Dendritic cell treated with granulocyte-macrophage colony-stimulating factor and Interleukin-4, amounts not matched to agents 40 ng/mL and 50 ng/mL, for 4 days (primary cell): ENCODE results near the gene ADAMTS7.
A peak's percentile ranks its signal among the peaks of the same experiment; 100 is the strongest.
"Not testable (repeated sequence)": the region's sequence is repeated elsewhere in the genome, so short reads cannot be mapped to it uniquely, and the experiment has no call there.

ENCODE experiments used
- H3K27ac Mint-ChIP-seq: one replicate; pipeline ENCODE4 v1.8.0; 2022; ENCODE audit warnings: mild to moderate bottlenecking, mixed read lengths
- H3K27me3 Mint-ChIP-seq: one replicate; pipeline ENCODE4 v1.8.0; 2022; ENCODE audit warnings: mild to moderate bottlenecking, mixed read lengths
- H3K36me3 Mint-ChIP-seq: one replicate; pipeline ENCODE4 v1.8.0; 2022; ENCODE audit warnings: low read depth, mixed read lengths
- H3K4me1 Mint-ChIP-seq: one replicate; pipeline ENCODE4 v1.8.0; 2022; ENCODE audit warnings: low read depth, mixed read lengths
- H3K4me3 Mint-ChIP-seq: one replicate; pipeline ENCODE4 v1.8.0; 2022; ENCODE audit warnings: mild to moderate bottlenecking, moderate library complexity, mixed read lengths
- H3K9me3 Mint-ChIP-seq: one replicate; pipeline ENCODE4 v1.8.0; 2022; ENCODE audit warnings: mixed read lengths
- intact Hi-C: fragments of 100-400 bp; cut with micrococcal nuclease; formaldehyde crosslinking; loops from one replicate; pipeline ENCODE4 v1.15.0; 2022

The ADAMTS7 gene

DNA sequence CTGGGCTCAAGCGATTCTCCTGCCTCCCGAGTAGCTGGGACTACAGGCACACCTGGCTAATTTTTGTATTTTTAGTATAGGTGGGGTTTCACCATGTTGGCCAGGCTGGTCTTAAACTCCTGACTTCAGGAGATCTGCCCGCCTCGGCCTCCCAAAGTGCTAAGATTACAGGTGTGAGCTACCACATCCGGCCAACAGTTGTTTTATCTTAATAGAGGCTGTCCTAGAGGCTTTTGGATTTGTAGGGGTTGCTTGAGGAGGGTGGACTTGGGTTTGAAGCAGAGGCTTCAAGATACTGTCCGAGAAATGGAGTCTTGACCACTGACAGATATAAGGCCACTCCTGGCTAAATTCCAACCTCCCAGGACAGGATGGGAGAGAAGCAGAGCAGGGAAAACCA lies 27.9 kb upstream of the ADAMTS7 start:
- H3K9me3 Mint-ChIP-seq, H3K4me3 Mint-ChIP-seq, intact Hi-C loops, H3K4me1 Mint-ChIP-seq, H3K36me3 Mint-ChIP-seq, H3K27me3 Mint-ChIP-seq, H3K27ac Mint-ChIP-seq: not testable (repeated sequence)

GRCh38 chr15:78838489-78838888 lies 27.2 kb upstream of the ADAMTS7 start:
- peaks cover 9% of the 10 kb centered on the region for H3K4me1 Mint-ChIP-seq

GRCh38 chr15:78837543-78837942 lies 26.3 kb upstream of the ADAMTS7 start:
- H3K4me3 Mint-ChIP-seq, result no peak overlapping the region
- no peak overlapping the region for H3K27ac Mint-ChIP-seq
- H3K9me3 Mint-ChIP-seq, result no peaks in the 10 kb centered on the region
- intact Hi-C loops, result no loop called here
- no peaks in the 10 kb centered on the region for H3K36me3 Mint-ChIP-seq
- peaks cover 10% of the 10 kb centered on the region for H3K27me3 Mint-ChIP-seq
- peaks cover 9% of the 10 kb centered on the region for H3K4me1 Mint-ChIP-seq

More at GRCh38 chr15:78838489-78838888, 27.2 kb upstream of the ADAMTS7 start:
- peaks cover 7% of the 10 kb centered on the region for H3K27me3 Mint-ChIP-seq
- H3K27ac Mint-ChIP-seq, result no peak overlapping the region
- no peaks in the 10 kb centered on the region for H3K9me3 Mint-ChIP-seq
- H3K36me3 Mint-ChIP-seq, result no peaks in the 10 kb centered on the region
- H3K4me3 Mint-ChIP-seq, result no peak overlapping the region
- intact Hi-C loops, result no loop called here

DNA sequence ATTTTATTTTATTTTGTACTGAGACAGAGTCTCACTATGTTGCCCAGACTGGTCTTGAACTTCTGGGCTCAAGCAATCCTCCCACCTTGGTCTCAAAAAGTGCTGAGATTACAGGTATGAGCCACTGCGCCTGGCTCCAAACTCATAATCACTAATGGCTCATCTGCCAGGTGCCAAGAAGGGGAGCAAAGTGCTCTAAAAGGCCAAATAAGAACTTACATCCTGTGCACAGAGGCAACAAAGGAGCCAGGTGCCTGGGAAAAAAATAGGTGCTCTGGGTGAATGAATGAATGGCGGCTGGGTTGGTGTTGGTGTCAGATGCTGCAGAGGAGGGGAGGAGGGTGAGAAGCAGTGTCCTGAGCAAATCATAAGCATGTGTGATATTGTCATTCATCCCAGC lies 25.9 kb upstream of the ADAMTS7 start:
- no peak overlapping the region for H3K27ac Mint-ChIP-seq
- intact Hi-C loops, result no loop called here
- H3K9me3 Mint-ChIP-seq, result no peaks in the 10 kb centered on the region
- peaks cover 12% of the 10 kb centered on the region for H3K27me3 Mint-ChIP-seq
- H3K4me1 Mint-ChIP-seq, result peaks cover 9% of the 10 kb centered on the region
- H3K36me3 Mint-ChIP-seq, result no peaks in the 10 kb centered on the region
- H3K4me3 Mint-ChIP-seq, result no peak overlapping the region

- intact Hi-C loops, result no loop called here
- H3K4me1 Mint-ChIP-seq, result peaks cover 10% of the 10 kb centered on the region
- H3K27me3 Mint-ChIP-seq, result peaks cover 20% of the 10 kb centered on the region
- H3K36me3 Mint-ChIP-seq, result no peaks in the 10 kb centered on the region
- H3K27ac Mint-ChIP-seq, result no peak overlapping the region
- H3K4me3 Mint-ChIP-seq, result no peak overlapping the region
- H3K9me3 Mint-ChIP-seq, result no peaks in the 10 kb centered on the region
Measured at GRCh38 chr15:78836333-78836732, 25.1 kb upstream of the ADAMTS7 start.

DNA sequence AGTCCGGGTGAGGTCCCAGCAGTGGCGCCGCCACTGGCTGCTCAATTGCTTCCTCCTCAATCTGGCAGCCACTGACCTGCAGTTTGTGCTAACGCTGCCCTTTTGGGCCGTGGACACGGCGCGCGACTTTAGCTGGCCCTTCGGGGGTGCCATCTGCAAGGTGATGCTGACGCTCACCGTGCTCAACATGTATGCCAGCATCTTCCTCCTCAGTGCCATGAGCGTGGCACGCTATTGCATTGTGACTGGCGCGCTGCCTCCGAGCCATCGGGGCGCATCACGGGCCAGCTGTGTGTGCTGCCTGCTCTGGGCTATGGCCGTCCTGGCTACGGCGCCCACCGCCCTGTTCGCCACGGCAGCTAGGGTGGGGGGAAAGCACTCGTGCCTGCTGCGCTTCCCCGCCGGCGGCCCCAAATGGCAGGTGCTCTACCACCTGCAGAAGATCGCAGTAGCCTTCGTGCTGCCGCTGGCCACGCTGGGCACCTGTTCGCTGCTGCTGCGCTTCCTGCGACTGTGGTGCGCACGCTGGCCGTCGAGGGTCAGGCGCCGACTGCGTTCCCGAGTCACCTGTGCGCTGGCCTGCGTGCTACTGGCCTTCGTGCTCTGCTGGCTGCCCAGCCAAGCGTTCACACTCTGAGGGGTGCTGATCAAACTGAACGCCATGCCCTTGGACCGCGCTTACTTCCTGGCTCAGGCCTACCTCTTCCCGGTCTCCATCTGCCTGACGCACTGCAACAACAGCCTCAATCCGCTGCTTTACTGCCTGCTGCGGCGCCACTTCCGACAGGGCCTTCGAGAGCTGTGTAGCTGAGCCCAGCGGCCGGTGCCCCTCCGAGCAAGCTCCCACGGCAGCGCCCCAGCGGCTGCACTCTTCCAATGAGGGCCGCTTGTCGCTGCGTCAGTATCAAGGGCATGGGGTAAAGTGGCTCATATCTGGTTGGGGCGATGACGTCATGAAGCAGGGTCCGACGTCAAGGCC lies 20.3 kb upstream of the ADAMTS7 start:
- Mint-ChIP-seq H3K9me3 (no peaks in the 10 kb centered on the region), H3K27ac (no peak overlapping the region), H3K27me3 (peaks cover 27% of the 10 kb centered on the region), H3K36me3 (no peaks in the 10 kb centered on the region), H3K4me3 (no peak overlapping the region), H3K4me1 (peaks cover 21% of the 10 kb centered on the region)
- intact Hi-C loops, result no loop called here

- H3K27ac Mint-ChIP-seq, result no peak overlapping the region
- H3K9me3 Mint-ChIP-seq, result no peaks in the 10 kb centered on the region
- H3K27me3 Mint-ChIP-seq, result peaks cover 27% of the 10 kb centered on the region
- H3K36me3 Mint-ChIP-seq, result no peaks in the 10 kb centered on the region
- intact Hi-C loops, result no loop called here
- H3K4me3 Mint-ChIP-seq, result peak overlapping the region; percentile 37
- peaks cover 21% of the 10 kb centered on the region for H3K4me1 Mint-ChIP-seq
Measured at GRCh38 chr15:78830514-78831228, 19.4 kb upstream of the ADAMTS7 start.

DNA sequence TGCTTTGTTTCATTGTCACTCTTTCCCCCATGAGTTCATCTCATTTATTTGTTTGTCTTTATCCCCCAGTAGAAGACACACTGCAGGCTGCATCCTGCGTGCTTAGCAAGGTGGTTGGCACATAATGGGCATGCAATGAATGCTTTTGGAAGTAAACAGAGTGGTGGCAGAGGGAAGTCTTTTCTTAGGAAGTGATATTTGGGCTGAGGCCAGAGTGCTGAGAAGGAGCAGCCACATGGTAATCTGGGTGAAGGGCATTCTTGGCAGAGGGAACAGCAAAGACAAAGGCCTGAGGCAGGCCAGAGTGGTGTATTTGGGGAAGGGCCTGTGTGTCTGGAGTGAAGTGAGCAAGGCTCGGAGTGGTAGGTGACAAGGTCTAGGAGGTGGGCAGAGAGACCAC lies 17.7 kb upstream of the ADAMTS7 start:
- Mint-ChIP-seq H3K4me3 (no peak overlapping the region), H3K9me3 (no peaks in the 10 kb centered on the region), H3K36me3 (no peaks in the 10 kb centered on the region), H3K27ac (no peak overlapping the region), H3K27me3 (peaks cover 27% of the 10 kb centered on the region), H3K4me1 (peaks cover 21% of the 10 kb centered on the region)
- intact Hi-C loops, result no loop called here

GRCh38 chr15:78822514-78822913 lies 11.2 kb upstream of the ADAMTS7 start:
- intact Hi-C loops, result no loop called here
- peaks cover 15% of the 10 kb centered on the region for H3K27me3 Mint-ChIP-seq
- H3K36me3 Mint-ChIP-seq, result no peaks in the 10 kb centered on the region
- no peak overlapping the region for H3K27ac Mint-ChIP-seq
- no peak overlapping the region for H3K4me3 Mint-ChIP-seq
- no peaks in the 10 kb centered on the region for H3K9me3 Mint-ChIP-seq
- H3K4me1 Mint-ChIP-seq, result no peaks in the 10 kb centered on the region

DNA sequence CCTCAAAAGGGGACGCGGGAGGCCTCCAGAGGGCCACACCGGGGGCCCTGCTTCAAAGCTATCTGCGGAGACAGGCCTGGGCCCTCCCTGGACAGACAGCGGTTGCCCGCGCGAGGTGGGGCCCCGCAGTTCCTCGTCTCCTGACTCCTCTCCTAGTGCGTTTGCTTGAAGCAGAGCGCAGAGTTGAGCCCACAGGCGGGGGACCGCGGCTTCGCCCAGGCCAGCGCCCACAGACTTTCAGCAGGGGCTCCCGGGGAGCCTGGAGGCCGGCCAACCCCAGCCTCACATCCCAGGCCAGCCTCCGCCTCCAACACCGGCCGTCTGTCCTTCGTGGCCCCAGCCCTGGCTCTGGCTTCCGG lies 540 bp upstream of the ADAMTS7 start:
- H3K27ac Mint-ChIP-seq, result no peak overlapping the region
- peaks cover 21% of the 10 kb centered on the region for H3K4me1 Mint-ChIP-seq
- H3K27me3 Mint-ChIP-seq, result peaks cover 71% of the 10 kb centered on the region
- intact Hi-C loops, result no loop called here
- H3K4me3 Mint-ChIP-seq, result peak overlapping the region; percentile 73
- H3K36me3 Mint-ChIP-seq, result no peaks in the 10 kb centered on the region
- H3K9me3 Mint-ChIP-seq, result no peaks in the 10 kb centered on the region

DNA sequence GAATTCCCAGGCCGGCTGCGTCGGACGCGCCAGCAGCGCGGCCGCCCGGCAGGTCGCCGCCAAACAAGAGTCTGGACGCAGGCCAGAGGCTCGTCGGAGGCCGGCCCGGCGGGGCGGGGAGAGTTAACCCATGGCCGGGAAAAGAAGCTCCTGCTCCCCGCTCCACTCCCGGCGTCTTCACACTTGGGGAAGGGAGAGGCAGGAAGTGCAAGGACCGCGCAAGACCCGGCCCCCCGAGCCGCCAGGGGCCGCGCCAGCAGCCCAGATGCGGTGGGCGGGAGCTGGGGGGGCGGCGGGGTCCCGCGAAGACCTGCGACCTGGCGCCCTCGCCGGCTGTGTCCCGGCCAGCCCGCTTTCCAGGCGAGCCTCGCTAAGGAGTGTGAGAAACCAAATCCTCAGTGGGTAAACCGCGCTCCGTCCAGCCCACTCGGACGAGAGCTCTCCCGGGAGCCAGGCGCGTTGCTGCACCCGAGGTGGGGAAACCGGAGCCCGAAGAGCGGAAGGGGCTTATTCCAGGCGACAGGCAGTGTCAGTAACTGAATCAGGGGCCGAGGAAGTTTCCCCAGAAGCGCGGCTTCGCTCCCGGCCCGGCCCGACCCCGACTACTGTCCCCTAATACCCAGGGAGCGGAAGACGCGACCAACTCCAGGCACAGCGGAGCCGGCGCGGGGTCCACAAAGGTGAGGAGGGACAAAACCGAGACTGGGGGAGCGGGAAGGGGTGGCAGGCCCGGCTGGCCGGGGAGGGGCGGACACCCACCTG lies 721 bp downstream of the ADAMTS7 start:
- no peak overlapping the region for H3K27ac Mint-ChIP-seq
- peak overlapping the region; percentile 91 for H3K4me3 Mint-ChIP-seq
- no peaks in the 10 kb centered on the region for H3K36me3 Mint-ChIP-seq
- H3K9me3 Mint-ChIP-seq, result no peaks in the 10 kb centered on the region
- intact Hi-C loops, result no loop called here
- peaks cover 71% of the 10 kb centered on the region for H3K27me3 Mint-ChIP-seq
- H3K4me1 Mint-ChIP-seq, result peaks cover 21% of the 10 kb centered on the region

DNA sequence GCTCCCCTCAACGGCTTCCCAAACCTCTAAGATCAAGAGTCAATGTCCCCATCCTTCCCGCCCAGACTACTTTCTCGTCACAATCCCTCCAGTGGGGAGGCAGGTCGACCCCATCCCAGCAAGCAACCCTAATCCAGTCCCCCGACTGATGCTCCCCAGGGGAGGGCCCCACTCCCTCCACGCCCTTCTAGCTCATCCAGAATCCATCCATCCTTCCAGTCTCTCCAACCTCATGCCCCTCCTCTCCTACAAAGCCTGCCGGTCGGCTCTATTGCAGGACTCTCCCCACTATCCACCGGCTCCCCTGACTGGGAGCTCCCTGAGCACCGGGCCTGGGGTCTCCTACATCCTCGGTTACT lies 1.3 kb downstream of the ADAMTS7 start:
- Mint-ChIP-seq H3K27me3 (peaks cover 69% of the 10 kb centered on the region), H3K9me3 (no peaks in the 10 kb centered on the region), H3K36me3 (no peaks in the 10 kb centered on the region), H3K27ac (no peak overlapping the region), H3K4me1 (peaks cover 21% of the 10 kb centered on the region), H3K4me3 (peak overlapping the region; percentile 48)
- intact Hi-C loops, result no loop called here

- Mint-ChIP-seq H3K36me3 (no peaks in the 10 kb centered on the region), H3K27ac (no peak overlapping the region), H3K4me3 (no peak overlapping the region)
Measured at GRCh38 chr15:78808550-78808949, 2.7 kb downstream of the ADAMTS7 start.

GRCh38 chr15:78807359-78807758 lies 3.9 kb downstream of the ADAMTS7 start:
- intact Hi-C loops, result no loop called here
- H3K4me3 Mint-ChIP-seq, result no peak overlapping the region
- no peak overlapping the region for H3K27ac Mint-ChIP-seq
- H3K36me3 Mint-ChIP-seq, result no peaks in the 10 kb centered on the region
- H3K9me3 Mint-ChIP-seq, result no peaks in the 10 kb centered on the region
- H3K4me1 Mint-ChIP-seq, result peaks cover 20% of the 10 kb centered on the region
- peaks cover 57% of the 10 kb centered on the region for H3K27me3 Mint-ChIP-seq

More at GRCh38 chr15:78808550-78808949, 2.7 kb downstream of the ADAMTS7 start:
- intact Hi-C loops, result no loop called here
- Mint-ChIP-seq H3K27me3 (peaks cover 68% of the 10 kb centered on the region), H3K9me3 (no peaks in the 10 kb centered on the region), H3K4me1 (peaks cover 21% of the 10 kb centered on the region)
